K562 (cell line): Measurements from ENCODE around the gene ASGR1. TPM values are rescaled to one million over a fixed set of nuclear protein-coding genes. Genes with fewer than 3 reads are reported as not detected.

Experiments used
- NCOA1 ChIP-seq: fragments of 450-650 bp; IDR thresholded peaks from 2 replicates; pipeline ENCODE4 v1.6.1; 2016; ENCODE audit warnings: low read depth
- NR2C2 ChIP-seq, 2 experiments: fragments of 200-800 bp in 1 of 2; sonication (Bioruptor generic) in 1 of 2; sonication (generic) in 1 of 2; formaldehyde crosslinking in 1 of 2; IDR thresholded peaks; 2 replicates each; pipeline versions ENCODE4 v1.6.1 to v1.8.0; 2016 to 2022; ENCODE audit warnings: mild to moderate bottlenecking in 1 of 2, missing compliant biosample characterization in 1 of 2, missing genetic modification characterization in 1 of 2, missing genetic modification reagents in 1 of 2
- STAG1 ChIP-seq: sonication (generic); formaldehyde crosslinking; IDR thresholded peaks from 2 replicates; pipeline ENCODE4 v1.5.0; 2020; ENCODE audit warnings: missing genetic modification reagents, borderline replicate concordance
- U2AF1 ChIP-seq: fragments of 200-400 bp; formaldehyde crosslinking; optimal IDR thresholded peaks from 2 replicates; pipeline ENCODE3; 2017; ENCODE audit warnings: mild to moderate bottlenecking, low read depth, low read length, moderate library complexity
- ZBTB34 ChIP-seq: fragments of 250-450 bp; sonication (Bioruptor Pico); IDR thresholded peaks from 2 replicates; pipeline ENCODE4 v1.8.0; 2021; ENCODE audit warnings: mild to moderate bottlenecking, moderate library complexity
- ZBTB7A ChIP-seq: IDR thresholded peaks from 2 replicates; pipeline ENCODE4 v1.6.1; 2011; ENCODE audit warnings: low read depth, mild to moderate bottlenecking, low read length, moderate library complexity, borderline replicate concordance; ENCODE audit not compliant: control insufficient read depth
- ZKSCAN8 ChIP-seq: fragments of 200-800 bp; sonication (Bioruptor generic); IDR thresholded peaks from 2 replicates; pipeline ENCODE4 v1.6.1; 2016; ENCODE audit warnings: missing genetic modification characterization, missing compliant biosample characterization
- ZNF609 ChIP-seq: sonication (generic); formaldehyde crosslinking; IDR thresholded peaks from 2 replicates; pipeline ENCODE4 v1.8.1; 2023; ENCODE audit warnings: missing genetic modification reagents, mild to moderate bottlenecking, borderline replicate concordance
- ZZZ3 ChIP-seq: fragments of 450-650 bp; IDR thresholded peaks from 2 replicates; pipeline ENCODE4 v1.6.1; 2016; ENCODE audit warnings: antibody characterized with exemption, mild to moderate bottlenecking, moderate library complexity
- polyA plus RNA-seq, 8 experiments: library from polyadenylated mRNA; depleted of rRNA in 4 of 8; stranded (reverse) in 5 of 8; unstranded in 3 of 8; fragments of >200 nt; fragmentation: Nextera tagmentation in 2 of 8; fragmentation: Illumina TruSeq in 1 of 8; extraction: Ambion mirVana in 2 of 8; extraction: Trizol in 1 of 8; gene quantifications; 2 replicates each; pipeline versions ENCODE4 v1.2.1 to v1.2.3, GENCODE V29; 2011 to 2014; ENCODE audit warnings: inconsistent platforms in 1 of 8, missing spikeins in 1 of 8
- total RNA-seq, 7 experiments: library from RNA; depleted of rRNA in 6 of 7; stranded (reverse); fragments of >200 nt in 6 of 7; fragmentation: Illumina TruSeq in 2 of 7; extraction: Trizol in 2 of 7; gene quantifications; 2 replicates each; pipeline versions ENCODE4 v1.2.1 to v1.2.3, GENCODE V29; 2011 to 2021; ENCODE audit warnings: low replicate concordance in 1 of 7

The ASGR1 gene
- total and polyA plus RNA-seq, 9 of the 15 experiments (the other 6 are each of a cell fraction or from before 2014, with no cell fraction given): 0.11 to 1.0 (median 0.64) TPM; not detected in 2

GRCh38 chr17:7196651-7197401, 17.7 kb upstream of the ASGR1 start (continued):
- TF ChIP-seq ZNF609 (CRISPR knock-in tag) (no peak), ZKSCAN8 (CRISPR knock-in tag) (no peak), U2AF1 (no peak), NCOA1 (no peak), NR2C2 (CRISPR knock-in tag; IDR thresholded peaks at IDR 0.05) (no peak), NR2C2 (tag; IDR thresholded peaks at IDR 0.05) (no peak), ZBTB7A (no peak), STAG1 (CRISPR knock-in tag) (no peak), ZZZ3 (no peak), ZBTB34 (CRISPR knock-in tag) (no peak)
